ENCODE results near the gene FKTN. TPM values are rescaled to one million over a fixed set of nuclear protein-coding genes. Genes with fewer than 3 reads are reported as not detected.

Gene FKTN
- total RNA-seq: 47.3 TPM

DNA sequence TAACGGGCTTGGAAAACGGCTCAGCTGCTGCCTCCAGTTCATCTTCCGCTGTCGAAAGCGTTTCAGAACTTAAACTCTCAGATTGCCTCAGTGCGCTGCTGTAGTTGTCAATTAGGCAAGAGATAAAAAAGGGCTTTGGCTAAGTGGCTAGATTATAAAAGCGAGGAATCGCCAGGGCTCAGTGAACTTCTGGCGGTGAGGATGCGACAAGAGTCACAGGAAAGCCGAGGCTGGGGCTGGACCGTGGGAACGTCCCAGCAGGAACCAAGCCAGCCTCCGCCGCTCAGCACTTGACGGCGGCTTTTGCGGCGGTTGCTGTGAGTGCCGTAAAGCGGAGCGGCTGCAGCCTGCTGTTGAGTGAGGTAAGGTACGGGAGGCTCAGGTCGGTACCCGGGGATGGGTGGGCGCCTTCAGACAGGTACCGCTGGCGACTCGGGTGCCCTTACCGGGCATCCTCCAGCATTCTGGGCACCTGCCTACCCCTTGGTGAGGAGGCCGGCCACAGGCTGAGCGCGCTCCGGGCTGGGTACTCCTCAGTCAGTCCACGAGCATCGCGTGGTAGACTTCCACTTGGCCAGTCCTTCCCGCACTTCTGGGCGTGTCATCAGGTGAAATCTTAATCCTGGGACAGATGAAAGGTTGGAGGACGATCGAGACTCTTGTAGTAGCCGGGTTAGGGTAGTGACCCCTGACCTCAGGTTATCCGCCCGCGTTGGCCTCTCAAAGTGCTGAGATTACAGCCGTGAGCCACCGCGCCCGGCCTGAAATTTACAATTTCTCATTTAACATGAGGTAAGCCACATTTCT lies at the start of gene FKTN:
FKTN (plus strand) TSS at position 328 of the 807 bp plus-strand sequence. CDS start 16,902 bp downstream, outside the sequence.

DNA sequence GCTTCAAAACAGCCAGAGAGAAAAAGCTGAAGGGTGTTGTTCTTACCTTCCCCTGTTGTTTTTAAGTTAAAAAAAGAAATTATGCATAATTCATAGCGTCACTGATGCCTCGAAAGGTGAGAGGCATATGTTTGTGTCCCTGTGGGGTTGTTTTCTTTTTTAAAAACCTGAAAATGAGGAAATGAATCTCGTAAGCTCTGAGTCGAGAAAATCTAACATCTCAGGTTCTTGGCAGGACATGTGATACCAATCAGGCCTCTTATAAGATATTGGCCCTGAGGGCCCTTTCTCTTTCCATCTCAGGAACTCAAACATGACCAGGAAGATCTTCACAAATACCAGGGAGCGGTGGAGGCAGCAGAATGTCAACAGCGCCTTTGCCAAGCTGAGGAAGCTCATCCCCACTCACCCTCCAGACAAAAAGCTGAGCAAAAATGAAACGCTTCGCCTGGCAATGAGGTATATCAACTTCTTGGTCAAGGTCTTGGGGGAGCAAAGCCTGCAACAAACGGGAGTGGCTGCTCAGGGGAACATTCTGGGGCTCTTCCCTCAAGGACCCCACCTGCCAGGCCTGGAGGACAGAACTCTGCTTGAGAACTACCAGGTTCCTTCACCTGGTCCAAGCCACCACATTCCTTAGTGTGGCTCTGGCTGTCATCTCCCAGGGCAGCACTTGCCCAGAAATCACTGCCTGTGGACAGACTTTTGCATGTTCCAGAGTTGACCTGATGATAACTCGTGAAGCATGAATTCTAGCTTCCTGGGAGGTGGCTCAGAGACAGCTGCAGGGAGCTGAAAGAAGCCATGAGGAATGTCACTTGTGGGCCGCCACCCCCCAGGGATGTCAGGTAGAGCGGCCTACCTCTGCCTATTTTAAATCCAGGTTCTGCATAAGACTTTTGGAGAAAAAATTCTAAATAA lies 104.5 kb downstream of the FKTN start, which contains the start of gene TAL2:
TAL2 (plus strand) TSS at position 274 of the 921 bp plus-strand sequence; CDS start at position 314, 40 bp downstream.

Other genes with a start within 250 kb of the FKTN start
- 127 TPM for gene FSD1L, start 110.1 kb upstream of the FKTN start, total RNA-seq
- 6.3 TPM for gene TAL2, start 104.3 kb downstream of the FKTN start, total RNA-seq
- 17.5 TPM for gene TMEM38B, start 136.4 kb downstream of the FKTN start, total RNA-seq

Data from parietal lobe (tissue), 1 donor.